SHP77 (cell line): ENCODE data around the gene ALKBH7.
"Not testable (repeated sequence)": the region's sequence is repeated elsewhere in the genome, so short reads cannot be mapped to it uniquely, and the experiment has no call there.

ENCODE experiments used
- DNase-seq, 2 experiments: peaks; one replicate each; lab custom pipeline; 2025; lab: John Stamatoyannopoulos, UW

ALKBH7 gene, protein sequence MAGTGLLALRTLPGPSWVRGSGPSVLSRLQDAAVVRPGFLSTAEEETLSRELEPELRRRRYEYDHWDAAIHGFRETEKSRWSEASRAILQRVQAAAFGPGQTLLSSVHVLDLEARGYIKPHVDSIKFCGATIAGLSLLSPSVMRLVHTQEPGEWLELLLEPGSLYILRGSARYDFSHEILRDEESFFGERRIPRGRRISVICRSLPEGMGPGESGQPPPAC

DNA sequence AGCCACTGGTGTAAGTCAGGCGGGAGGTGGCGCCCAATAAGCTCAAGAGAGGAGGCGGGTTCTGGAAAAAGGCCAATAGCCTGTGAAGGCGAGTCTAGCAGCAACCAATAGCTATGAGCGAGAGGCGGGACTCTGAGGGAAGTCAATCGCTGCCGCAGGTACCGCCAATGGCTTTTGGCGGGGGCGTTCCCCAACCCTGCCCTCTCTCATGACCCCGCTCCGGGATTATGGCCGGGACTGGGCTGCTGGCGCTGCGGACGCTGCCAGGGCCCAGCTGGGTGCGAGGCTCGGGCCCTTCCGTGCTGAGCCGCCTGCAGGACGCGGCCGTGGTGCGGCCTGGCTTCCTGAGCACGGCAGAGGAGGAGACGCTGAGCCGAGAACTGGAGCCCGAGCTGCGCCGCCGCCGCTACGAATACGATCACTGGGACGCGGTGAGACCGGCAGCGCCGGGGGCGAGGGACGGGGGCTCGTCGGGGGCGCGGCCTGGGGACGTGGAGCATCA lies at the start of gene ALKBH7:
Gene ALKBH7 (plus strand): TSS at position 201 of the 502 bp plus-strand sequence. CDS start 27 bp downstream, at position 228.
- DNase-seq = peak; percentile 99

DNA sequence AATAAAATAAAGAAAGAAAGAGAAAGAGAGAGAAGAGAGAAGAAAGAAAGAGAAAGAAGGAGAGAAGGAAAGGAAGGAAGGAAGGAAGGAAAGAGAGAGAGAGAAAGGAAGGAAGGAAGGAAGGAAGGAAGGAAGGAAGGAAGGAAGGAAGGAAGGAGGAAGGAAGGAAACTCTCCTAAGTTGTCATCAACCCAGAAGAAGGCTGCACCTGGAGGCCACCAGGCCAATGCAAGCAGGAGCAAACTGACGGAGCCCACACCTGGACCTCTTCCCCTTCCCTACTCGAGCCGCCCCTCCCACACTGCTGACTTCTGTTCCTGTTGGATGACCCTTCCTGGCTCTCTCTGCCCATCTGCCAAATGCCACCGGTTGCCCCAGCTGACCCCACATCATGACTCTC lies 47.8 kb upstream of the ALKBH7 start:
- no peak for DNase-seq

DNA sequence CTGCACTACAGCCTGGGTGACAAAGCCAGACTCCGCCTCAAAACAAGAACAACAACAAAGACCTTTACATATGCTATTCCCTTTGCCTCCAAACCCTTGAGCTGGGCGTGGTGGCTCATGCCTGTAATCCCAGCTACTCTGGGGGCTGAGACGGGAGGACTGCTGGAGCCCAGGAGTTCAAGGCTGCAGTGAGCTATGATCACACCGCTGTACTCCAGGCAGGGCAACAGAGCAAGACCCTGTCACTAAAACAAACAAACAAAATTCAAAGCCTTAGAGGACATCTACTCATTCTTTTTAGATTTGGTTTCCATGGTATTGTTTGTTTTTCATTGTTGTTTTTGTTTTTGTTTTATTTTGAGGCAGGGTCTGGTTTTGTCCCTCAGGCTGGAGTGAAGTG lies 47.0 kb upstream of the ALKBH7 start:
- DNase-seq = no peak

GRCh38 chr19:6326815-6327214 lies 45.8 kb upstream of the ALKBH7 start:
- DNase-seq = no peak

GRCh38 chr19:6333439-6333838 lies 39.2 kb upstream of the ALKBH7 start, which contains the start of gene ACER1:
Gene ACER1, minus strand, starts transcription at chr19:6333612. Its CDS starts 61 bp downstream, at chr19:6333551.
- no peak for DNase-seq

DNA sequence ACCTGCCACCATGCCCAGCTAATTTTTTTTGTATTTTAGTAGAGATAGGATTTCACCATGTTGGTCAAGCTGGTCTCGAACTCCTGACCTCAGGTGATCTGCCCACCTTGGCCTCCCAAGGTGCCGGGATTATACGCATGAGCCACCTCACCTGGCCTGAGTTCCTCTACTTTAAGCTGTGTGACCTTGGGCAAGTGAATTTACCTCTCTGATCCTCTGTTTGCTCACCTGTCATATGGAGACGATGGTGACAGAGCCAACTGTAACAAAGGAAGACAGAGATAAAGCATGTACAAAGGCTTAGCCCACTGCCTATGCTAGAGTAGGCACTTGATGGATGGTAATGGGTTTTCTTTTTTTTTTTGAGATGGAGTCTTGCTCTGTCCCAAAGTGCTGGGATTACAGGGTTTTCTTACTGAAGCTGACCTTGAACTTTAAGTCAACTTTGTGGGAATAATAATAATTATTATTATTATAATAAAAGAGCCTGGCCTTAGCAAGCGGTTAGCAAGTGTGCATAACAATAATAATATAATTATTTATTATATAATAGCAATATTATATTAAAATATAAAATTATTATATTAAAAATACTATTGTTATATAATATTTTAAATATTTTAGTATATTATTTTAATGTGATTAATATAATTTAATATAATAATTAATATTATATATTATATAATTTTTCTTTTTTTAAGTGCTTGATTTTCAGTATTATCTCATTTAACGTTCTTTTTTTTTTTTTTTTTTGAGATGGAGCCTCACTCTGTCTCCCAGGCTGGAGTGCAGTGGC lies 37.9 kb upstream of the ALKBH7 start:
- DNase-seq = no peak

DNA sequence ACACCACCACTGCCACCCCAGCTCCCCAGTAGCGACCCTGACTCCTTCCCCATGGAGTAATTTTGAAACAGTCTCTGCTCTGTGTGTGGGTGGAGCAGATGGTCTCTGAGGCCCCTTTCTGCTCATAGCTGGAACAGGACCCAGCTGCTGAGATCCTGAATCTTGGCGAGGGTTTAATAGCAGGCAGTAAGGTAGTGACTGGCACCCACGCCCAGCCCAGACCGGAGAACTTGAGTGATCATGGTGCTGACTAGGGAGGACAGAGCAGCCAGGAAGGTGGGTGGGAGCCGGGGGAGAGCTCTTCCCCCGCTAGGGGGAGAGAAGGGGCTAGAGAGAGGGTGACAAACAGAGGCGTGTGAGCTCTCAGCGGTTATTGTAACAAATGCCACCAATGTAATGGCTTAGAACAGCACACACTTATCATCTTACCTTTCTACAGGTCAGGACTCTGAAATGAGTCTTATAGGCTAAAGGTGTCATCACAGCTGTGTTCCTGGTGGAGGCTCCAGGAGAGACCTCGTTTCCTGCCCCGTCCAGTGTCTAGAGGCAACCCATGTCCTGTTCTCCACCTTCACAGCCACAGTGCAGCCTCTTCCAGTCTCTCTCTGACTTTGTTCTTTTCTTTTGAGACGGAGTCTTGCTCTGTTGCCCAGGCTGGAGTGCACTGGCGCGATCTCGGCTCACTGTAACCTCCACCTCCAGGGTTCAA lies 31.9 kb upstream of the ALKBH7 start:
- DNase-seq = no peak

GRCh38 chr19:6343462-6343861 lies 29.1 kb upstream of the ALKBH7 start:
- no peak for DNase-seq

DNA sequence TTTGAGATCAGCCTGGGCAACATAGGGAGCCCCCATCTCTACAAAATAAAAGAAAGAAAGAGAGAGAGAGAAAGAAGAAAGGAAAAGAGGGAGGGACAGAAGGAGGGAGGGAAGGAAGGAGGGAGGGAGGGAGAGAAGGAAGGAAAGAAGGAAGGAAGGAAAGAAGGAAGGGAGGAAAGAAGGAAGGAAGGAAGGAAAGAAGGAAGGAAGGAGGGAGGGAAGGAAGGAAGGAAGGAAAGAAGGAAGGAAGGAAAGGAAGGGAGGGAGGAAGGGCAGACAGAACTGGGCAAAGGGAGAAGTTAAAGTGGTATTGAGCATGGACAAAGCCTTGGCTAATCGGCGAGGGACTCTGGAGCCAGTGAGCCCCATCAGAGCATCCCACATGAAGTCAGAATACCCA lies 23.3 kb upstream of the ALKBH7 start:
- not testable (repeated sequence) for DNase-seq

GRCh38 chr19:6350688-6351087 lies 21.9 kb upstream of the ALKBH7 start:
- no peak for DNase-seq

GRCh38 chr19:6352381-6353165 lies 20.0 kb upstream of the ALKBH7 start:
- no peak for DNase-seq

DNA sequence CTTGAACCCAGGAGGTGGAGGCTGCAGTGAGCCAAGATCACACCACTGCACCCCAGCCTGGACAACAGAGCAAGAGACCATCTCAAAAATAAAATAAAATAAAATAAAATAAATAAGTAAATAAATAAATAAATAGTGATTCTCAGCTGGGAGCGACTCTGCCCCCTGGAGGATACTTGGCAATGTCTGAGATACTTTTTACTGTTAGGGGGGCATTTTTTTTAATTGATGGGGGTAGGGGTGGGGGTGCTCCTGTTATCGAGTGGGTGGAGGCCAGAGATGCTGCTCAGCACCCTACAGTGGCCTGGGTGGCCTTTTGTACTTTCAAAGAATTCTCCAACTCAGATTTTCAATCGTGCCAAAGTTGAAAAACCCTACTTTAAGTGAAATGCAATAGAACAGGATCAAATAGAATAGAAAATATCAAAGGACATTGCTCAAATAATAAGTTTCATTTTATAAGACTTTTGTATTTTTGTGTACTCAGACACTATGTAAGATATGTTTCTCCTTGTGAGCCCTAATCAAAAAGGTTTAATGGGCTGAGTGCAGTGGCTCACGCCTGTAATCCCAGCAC lies 18.4 kb upstream of the ALKBH7 start:
- DNase-seq = no peak

DNA sequence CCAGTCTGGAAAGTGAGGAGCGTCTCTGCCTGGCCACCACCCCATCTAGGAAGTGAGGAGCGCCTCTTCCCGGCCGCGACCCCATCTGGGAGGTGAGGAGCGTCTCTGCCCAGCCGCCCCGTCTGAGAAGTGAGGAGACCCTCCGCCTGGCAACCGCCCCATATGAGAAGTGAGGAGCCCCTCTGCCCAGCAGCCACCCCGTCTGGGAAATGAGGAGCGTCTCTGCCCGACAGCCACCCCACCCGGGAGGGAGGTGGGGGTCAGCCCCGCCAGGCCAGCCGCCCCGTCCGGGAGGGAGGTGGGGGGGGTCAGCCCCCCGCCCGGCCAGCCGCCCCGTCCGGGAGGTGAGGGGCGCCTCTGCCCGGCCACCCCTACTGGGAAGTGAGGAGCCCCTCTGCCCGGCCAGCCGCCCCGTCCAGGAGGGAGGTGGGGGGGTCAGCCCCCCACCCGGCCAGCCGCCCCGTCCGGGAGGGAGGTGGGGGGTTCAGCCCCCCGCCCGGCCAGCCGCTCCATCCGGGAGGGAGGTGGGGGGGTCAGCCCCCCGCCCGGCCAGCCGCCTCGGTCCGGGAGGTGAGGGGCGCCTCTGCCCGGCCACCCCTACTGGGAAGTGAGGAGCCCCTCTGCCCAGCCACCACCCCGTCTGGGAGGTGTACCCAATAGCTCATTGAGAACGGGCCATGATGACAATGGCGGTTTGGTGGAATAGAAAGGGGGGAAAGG lies 17.1 kb upstream of the ALKBH7 start:
- not testable (repeated sequence) for DNase-seq

DNA sequence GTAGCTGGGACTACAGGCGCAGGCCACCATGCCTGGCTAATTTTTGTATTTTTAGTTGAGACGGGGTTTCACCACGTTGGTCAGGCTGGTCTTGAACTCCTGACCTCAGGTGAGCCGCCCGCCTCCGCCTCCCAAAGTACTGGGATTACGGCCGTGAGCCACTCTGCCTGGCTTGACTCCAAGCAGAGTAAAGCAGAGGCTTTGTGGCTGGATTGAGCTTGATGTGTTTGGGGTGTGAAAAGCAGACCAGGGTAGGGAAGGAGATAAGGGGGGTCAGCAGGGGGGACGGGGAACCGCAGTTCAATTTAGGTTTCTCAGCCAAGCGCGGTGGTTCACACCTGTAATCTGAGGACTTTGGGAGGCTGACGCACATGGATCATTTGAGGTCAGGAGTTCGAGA lies 15.4 kb upstream of the ALKBH7 start:
- DNase-seq = no peak

DNA sequence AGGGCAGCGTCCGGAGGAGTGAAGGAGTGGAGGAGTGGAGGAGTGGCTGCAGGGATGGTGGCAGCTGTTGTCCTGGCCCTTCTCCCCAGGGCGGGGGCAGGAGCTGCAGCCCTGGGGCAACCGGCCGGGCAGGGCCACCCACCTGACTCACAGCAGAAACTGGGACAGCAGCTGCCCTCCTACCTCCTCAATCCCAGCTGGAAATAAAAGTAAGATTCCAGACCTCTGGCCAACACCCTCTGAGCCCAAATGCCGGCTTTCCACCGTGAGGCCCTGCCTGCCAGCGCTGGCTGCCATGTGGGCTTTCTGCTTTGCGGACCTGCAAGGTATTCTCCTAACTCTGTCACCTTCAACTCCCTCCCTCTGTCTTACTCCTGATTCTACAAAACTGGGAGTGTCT lies 14.6 kb upstream of the ALKBH7 start:
- peak in 1 of 2 experiments; percentile 36 for DNase-seq

- DNase-seq = no peak
These were observed 12.8 kb upstream of the ALKBH7 start for GRCh38 chr19:6359568-6360341.

- DNase-seq = not testable (repeated sequence)
These were observed 12.1 kb upstream of the ALKBH7 start for GRCh38 chr19:6360445-6360844.

DNA sequence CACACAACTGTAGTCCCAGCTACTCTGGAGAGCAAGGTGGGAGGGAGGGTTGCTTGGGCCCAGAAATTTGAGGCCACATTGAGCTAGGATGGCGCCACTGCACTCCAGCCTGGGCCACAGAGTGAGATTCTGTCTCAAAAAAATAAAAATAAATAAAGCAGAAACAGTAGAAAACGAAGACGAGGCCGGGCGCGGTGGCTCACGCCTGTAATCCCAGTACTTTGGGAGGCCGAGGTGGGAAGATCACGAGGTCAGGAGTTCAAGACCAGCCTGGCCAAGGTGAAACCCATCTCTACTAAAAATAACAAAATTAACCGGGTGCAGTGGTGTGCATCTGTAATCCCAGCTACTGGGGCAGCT lies 11.8 kb upstream of the ALKBH7 start:
- not testable (repeated sequence) for DNase-seq

GRCh38 chr19:6362027-6362350 lies 10.6 kb upstream of the ALKBH7 start:
- no peak for DNase-seq

DNA sequence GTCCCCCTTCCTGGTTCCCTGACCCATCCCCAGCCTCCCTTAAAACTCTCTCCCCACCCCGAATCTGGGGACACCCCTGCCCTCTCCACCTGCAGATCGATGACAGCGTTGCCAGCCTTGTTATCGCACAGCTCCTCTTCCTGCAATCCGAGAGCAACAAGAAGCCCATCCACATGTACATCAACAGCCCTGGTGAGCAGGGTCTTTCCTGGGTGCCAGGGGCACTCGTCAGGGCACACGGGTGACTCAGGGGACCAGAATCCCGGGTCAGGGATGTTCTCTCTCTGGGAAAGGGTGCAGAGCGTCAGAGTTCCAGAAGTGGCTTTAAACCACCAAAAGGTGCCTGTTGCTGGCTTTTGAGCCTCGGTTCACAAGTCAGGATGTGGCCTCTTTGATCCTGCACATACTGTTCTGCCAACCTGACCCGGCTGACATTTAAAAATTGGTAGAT lies 10.2 kb upstream of the ALKBH7 start:
- DNase-seq = no peak
